ENCODE data around the gene CPAMD8. TPM values are rescaled to one million over a fixed set of nuclear protein-coding genes. Genes with fewer than 3 reads are reported as not detected.

Gene CPAMD8
- total and polyA plus RNA-seq, 2 of the 8 experiments (the other 6 are each of a cell fraction or from before 2014, with no cell fraction given), result 6.1 to 9.2 TPM

GRCh38 chr19:16912780-16913179, 113.8 kb downstream of the CPAMD8 start:
- Histone ChIP-seq H3K79me2 (ENCODE audit: control insufficient read depth in 1 of 2, insufficient read depth in 2 of 2, low read length in 2 of 2) (no peaks in the 10 kb centered on the region), H3K18ac (ENCODE audit: extremely low read depth, low read length) (no peak overlapping the region), H4K20me1 (replicated peaks in 1 of 2; ENCODE audit: control insufficient read depth in 1 of 2, insufficient read depth in 2 of 2, low read length in 2 of 2) (no peaks in the 10 kb centered on the region), H3K23me2 (ENCODE audit: low read depth, low read length) (no peaks in the 10 kb centered on the region), H3K4me3 (ENCODE audit: extremely low read depth in 1 of 4, insufficient read depth in 2 of 4, low read depth in 3 of 4, low read length in 4 of 4) (no peak overlapping the region), H3K9me3 (ENCODE audit: insufficient read depth in 2 of 2, low read depth in 1 of 2, low read length in 1 of 2) (peaks cover 10 to 23% of the 10 kb centered on the region in 2 experiments; a peak in 3 of 4 replicates), H2BK20ac (ENCODE audit: low read length) (no peak overlapping the region), H4K91ac (replicated peaks; ENCODE audit: insufficient read length, low read length) (no peak overlapping the region), H3K27ac (ENCODE audit: low read depth, low read length) (no peak overlapping the region), H2BK5ac (ENCODE audit: low read depth, low read length) (no peak overlapping the region), H3K27me3 (replicated peaks in 1 of 4; ENCODE audit: control insufficient read depth in 3 of 4, extremely low read depth in 1 of 4, insufficient read depth in 3 of 4, low read length in 3 of 4) (no peaks in the 10 kb centered on the region), H3K36me3 (ENCODE audit: control insufficient read depth in 2 of 4, insufficient read depth in 4 of 4, low read length in 3 of 4) (no peaks in the 10 kb centered on the region), H3K4me2 (ENCODE audit: insufficient read depth in 1 of 2, low read depth in 2 of 2, low read length in 2 of 2) (no peak overlapping the region), H3K56ac (replicated peaks; ENCODE audit: insufficient read length, low read depth, low read length) (no peak overlapping the region), H3K79me1 (ENCODE audit: low read depth, low read length) (no peaks in the 10 kb centered on the region), H3K14ac (ENCODE audit: insufficient read length) (no peak overlapping the region), H3K23ac (ENCODE audit: insufficient read length) (no peak overlapping the region), H2BK120ac (replicated peaks; ENCODE audit: low read depth, low read length) (no peak overlapping the region), H2BK12ac (ENCODE audit: low read depth, low read length) (no peak overlapping the region), H2AK5ac (ENCODE audit: low read depth, low read length) (no peak overlapping the region), H3K4me1 (replicated peaks in 1 of 4; ENCODE audit: control insufficient read depth in 3 of 4, insufficient read depth in 4 of 4, low read length in 3 of 4) (no peaks in the 10 kb centered on the region), H4K5ac (ENCODE audit: insufficient read length, low read depth, low read length) (no peak overlapping the region), H3K9ac (replicated peaks in 1 of 4; ENCODE audit: extremely low read depth in 1 of 4, low read depth in 3 of 4, low read length in 3 of 4) (no peak overlapping the region), H4K8ac (ENCODE audit: extremely low read depth, insufficient read depth, low read length) (no peak overlapping the region), H2BK15ac (ENCODE audit: low read length) (no peak overlapping the region), H2AFZ (ENCODE audit: low read length) (no peak overlapping the region), H3K4ac (replicated peaks; ENCODE audit: insufficient read length, low read depth, low read length) (no peak overlapping the region)
- FAIRE-seq (no peak), DNase-seq (ENCODE audit: low read depth in 1 of 2, low spot score in 2 of 2) (no peak)
- TF ChIP-seq EP300 (IDR thresholded peaks at IDR 0.05; ENCODE audit: borderline replicate concordance in 1 of 2, low read depth in 2 of 2, low read length in 2 of 2), result no peak
- TF ChIP-seq KDM5A (IDR thresholded peaks at IDR 0.05; ENCODE audit: low read length), result no peak
- TF ChIP-seq SIX5 (IDR thresholded peaks at IDR 0.05; ENCODE audit: low read depth, low read length), result no peak
- 76% methylated on average over 4 of the region's 4 CpGs; no CpG with 5 or more reads in 1 of the 2 experiments for WGBS, 2 experiments (ENCODE audit: extremely low coverage in 1 of 2, insufficient coverage in 1 of 2, insufficient read length in 1 of 2, insufficient replicate concordance in 2 of 2, low coverage in 1 of 2, low lambda C conversion rate in 2 of 2, missing lambda C conversion rate in 1 of 2)
- ChIA-PET POLR2A (ENCODE audit: partially characterized antibody) (no interaction called here), CTCF (ENCODE audit: partially characterized antibody) (no interaction called here)

Data from H1 (cell line).